HEK293 (cell line): ENCODE results near the gene CSF2RB.

ENCODE experiments used
- CTCF ChIA-PET: fragments of 350-600 bp; formaldehyde crosslinking; extraction: SDS; loops from one replicate; lab custom pipeline; 2021; ENCODE audit warnings: antibody characterized with exemption; lab: Yijun Ruan, JAX
- POLR2A ChIA-PET: fragments of 300-600 bp; formaldehyde crosslinking; extraction: SDS; loops from one replicate; lab custom pipeline; 2020; ENCODE audit warnings: antibody characterized with exemption, inconsistent platforms; lab: Yijun Ruan, JAX
- H3K27ac ChIP-seq: fragments of 200-500 bp; sonication (Bioruptor generic); 2 replicates; pipeline ENCODE4 v1.5.1; 2014; ENCODE audit warnings: low read depth, low read length, control low read depth, inconsistent platforms; ENCODE audit errors: extremely low read depth
- H3K36me3 ChIP-seq, 2 experiments: fragments of 200-500 bp in 1 of 2; sonication (Bioruptor generic) in 1 of 2; 1 replicate in 1 of 2; 2 replicates in 1 of 2; pipeline ENCODE4 v1.5.1; 2014 to 2017; ENCODE audit warnings: inconsistent platforms in 2 of 2, low read length in 2 of 2; ENCODE audit not compliant: control insufficient read depth in 2 of 2, insufficient read depth in 1 of 2
- H3K4me1 ChIP-seq: fragments of 200-500 bp; sonication (Bioruptor generic); 2 replicates; pipeline ENCODE4 v1.5.1; 2014; ENCODE audit warnings: mild to moderate bottlenecking, low read length, inconsistent platforms; ENCODE audit not compliant: control insufficient read depth, insufficient read depth
- H3K4me3 ChIP-seq: 2 replicates; pipeline ENCODE4 v1.5.1; 2011; ENCODE audit warnings: low read depth, mild to moderate bottlenecking, control low read depth, low read length, moderate library complexity
- H3K9me3 ChIP-seq: fragments of 200-500 bp; sonication (Bioruptor generic); 2 replicates; pipeline ENCODE4 v1.5.1; 2014; ENCODE audit warnings: low read depth, low read length, inconsistent platforms; ENCODE audit not compliant: control insufficient read depth, insufficient read depth
- IKZF3 ChIP-seq: fragments of 450-650 bp; IDR thresholded peaks from 2 replicates; pipeline ENCODE4 v1.5.0; 2018; ENCODE audit warnings: missing biosample characterization, mild to moderate bottlenecking, missing genetic modification characterization, moderate library complexity
- SCRT2 ChIP-seq: fragments of 450-650 bp; formaldehyde crosslinking; IDR thresholded peaks from 2 replicates; pipeline ENCODE4 v1.5.1; 2016; ENCODE audit warnings: missing biosample characterization, missing genetic modification characterization
- WT1 ChIP-seq: fragments of 450-650 bp; formaldehyde crosslinking; IDR thresholded peaks from 2 replicates; pipeline ENCODE4 v1.5.1; 2016; ENCODE audit warnings: missing biosample characterization, missing genetic modification characterization
- ZBTB11 ChIP-seq: fragments of 450-650 bp; formaldehyde crosslinking; conservative IDR thresholded peaks from 2 replicates; pipeline ENCODE4 v1.5.1; 2016; ENCODE audit warnings: low read depth, missing biosample characterization, missing genetic modification characterization
- ZBTB48 ChIP-seq: fragments of 450-650 bp; formaldehyde crosslinking; IDR thresholded peaks from 2 replicates; pipeline ENCODE4 v1.5.1; 2016; ENCODE audit warnings: missing biosample characterization, missing genetic modification characterization
- ZBTB7A ChIP-seq: fragments of 450-650 bp; formaldehyde crosslinking; IDR thresholded peaks from 2 replicates; pipeline ENCODE4 v1.5.1; 2016; ENCODE audit warnings: low read depth, missing biosample characterization, missing genetic modification characterization
- ZIC2 ChIP-seq: fragments of 450-650 bp; formaldehyde crosslinking; IDR thresholded peaks from 2 replicates; pipeline ENCODE4 v1.5.1; 2016; ENCODE audit warnings: missing biosample characterization, missing genetic modification characterization
- ZNF175 ChIP-seq: fragments of 450-650 bp; formaldehyde crosslinking; IDR thresholded peaks from 2 replicates; pipeline ENCODE4 v1.5.1; 2016; ENCODE audit warnings: missing biosample characterization, missing genetic modification characterization
- ZNF184 ChIP-seq: fragments of 450-650 bp; IDR thresholded peaks from 2 replicates; pipeline ENCODE4 v1.5.1; 2018; ENCODE audit warnings: missing biosample characterization, mild to moderate bottlenecking, missing genetic modification characterization
- ZNF366 ChIP-seq: fragments of 450-650 bp; formaldehyde crosslinking; conservative IDR thresholded peaks from 2 replicates; pipeline ENCODE4 v1.5.1; 2016; ENCODE audit warnings: missing biosample characterization, missing genetic modification characterization
- ZNF37A ChIP-seq: fragments of 450-650 bp; IDR thresholded peaks from 2 replicates; pipeline ENCODE4 v1.5.1; 2018; ENCODE audit warnings: missing biosample characterization, missing genetic modification characterization
- ZNF404 ChIP-seq: fragments of 450-650 bp; formaldehyde crosslinking; IDR thresholded peaks from 2 replicates; pipeline ENCODE4 v1.5.1; 2017; ENCODE audit warnings: missing biosample characterization, missing genetic modification characterization
- ZNF501 ChIP-seq: fragments of 450-650 bp; formaldehyde crosslinking; IDR thresholded peaks from 2 replicates; pipeline ENCODE4 v1.5.1; 2016; ENCODE audit warnings: missing biosample characterization, missing genetic modification characterization
- ZNF580 ChIP-seq: fragments of 450-650 bp; formaldehyde crosslinking; IDR thresholded peaks from 2 replicates; pipeline ENCODE4 v1.5.1; 2016; ENCODE audit warnings: missing biosample characterization, missing genetic modification characterization
- ZNF623 ChIP-seq: fragments of 450-650 bp; formaldehyde crosslinking; IDR thresholded peaks from 2 replicates; pipeline ENCODE4 v1.5.1; 2016; ENCODE audit warnings: missing biosample characterization, missing genetic modification characterization
- ZNF701 ChIP-seq: fragments of 450-650 bp; formaldehyde crosslinking; IDR thresholded peaks from 2 replicates; pipeline ENCODE4 v1.5.1; 2016; ENCODE audit warnings: missing biosample characterization, missing genetic modification characterization
- ZNF707 ChIP-seq: fragments of 450-650 bp; formaldehyde crosslinking; IDR thresholded peaks from 2 replicates; pipeline ENCODE4 v1.5.1; 2016; ENCODE audit warnings: missing biosample characterization, missing genetic modification characterization
- ZXDB ChIP-seq: fragments of 450-650 bp; formaldehyde crosslinking; IDR thresholded peaks from 2 replicates; pipeline ENCODE4 v1.5.1; 2016; ENCODE audit warnings: missing biosample characterization, missing genetic modification characterization
- TF ChIP-seq, protein P1 (sequence below): fragments of 450-650 bp; IDR thresholded peaks from 2 replicates; pipeline ENCODE4 v1.5.1; 2018; ENCODE audit warnings: missing biosample characterization, mild to moderate bottlenecking, missing genetic modification characterization
- TF ChIP-seq, protein P2 (sequence below): fragments of 450-650 bp; formaldehyde crosslinking; IDR thresholded peaks from 2 replicates; pipeline ENCODE4 v1.5.1; 2016; ENCODE audit warnings: missing biosample characterization, missing genetic modification characterization
- TF ChIP-seq, protein P3 (sequence below): fragments of 450-650 bp; formaldehyde crosslinking; IDR thresholded peaks from 2 replicates; pipeline ENCODE4 v1.5.1; 2016; ENCODE audit warnings: missing biosample characterization, missing genetic modification characterization
- TF ChIP-seq, protein P4 (sequence below): fragments of 450-650 bp; formaldehyde crosslinking; IDR thresholded peaks from 2 replicates; pipeline ENCODE4 v1.5.1; 2016; ENCODE audit warnings: missing biosample characterization, missing genetic modification characterization

The CSF2RB gene

DNA sequence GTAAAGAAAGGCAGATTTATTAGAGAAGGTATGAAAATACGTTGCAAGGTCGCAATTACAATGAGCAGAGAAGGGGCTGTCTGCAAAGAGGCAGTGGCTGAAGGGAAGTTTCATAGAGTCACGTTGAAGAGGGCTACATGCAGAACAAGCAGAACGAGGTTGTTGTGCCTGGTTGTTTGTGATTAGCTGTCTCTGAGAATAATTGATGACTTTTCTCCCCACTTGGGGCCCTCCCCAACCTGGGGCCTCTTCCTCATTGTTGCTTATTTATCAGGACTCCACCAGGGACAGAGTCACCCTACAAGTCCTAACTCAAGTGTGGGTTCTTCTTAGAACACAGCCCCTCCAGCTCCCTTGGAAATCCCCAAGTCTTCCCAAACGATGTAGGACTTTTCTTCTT lies 29.1 kb downstream of the CSF2RB start:
- TF ChIP-seq IKZF3 (no peak), ZNF701 (tag by site-specific recombination) (no peak), ZXDB (tag by site-specific recombination) (no peak), WT1 (tag by site-specific recombination) (no peak), ZBTB7A (tag by site-specific recombination) (no peak), ZNF366 (tag by site-specific recombination) (no peak), ZNF37A (tag by site-specific recombination) (no peak), ZBTB48 (no peak), ZNF707 (tag by site-specific recombination) (no peak), SCRT2 (tag by site-specific recombination) (no peak), ZNF623 (tag by site-specific recombination) (no peak), ZNF580 (no peak)
- TF ChIP-seq, protein P1, sequence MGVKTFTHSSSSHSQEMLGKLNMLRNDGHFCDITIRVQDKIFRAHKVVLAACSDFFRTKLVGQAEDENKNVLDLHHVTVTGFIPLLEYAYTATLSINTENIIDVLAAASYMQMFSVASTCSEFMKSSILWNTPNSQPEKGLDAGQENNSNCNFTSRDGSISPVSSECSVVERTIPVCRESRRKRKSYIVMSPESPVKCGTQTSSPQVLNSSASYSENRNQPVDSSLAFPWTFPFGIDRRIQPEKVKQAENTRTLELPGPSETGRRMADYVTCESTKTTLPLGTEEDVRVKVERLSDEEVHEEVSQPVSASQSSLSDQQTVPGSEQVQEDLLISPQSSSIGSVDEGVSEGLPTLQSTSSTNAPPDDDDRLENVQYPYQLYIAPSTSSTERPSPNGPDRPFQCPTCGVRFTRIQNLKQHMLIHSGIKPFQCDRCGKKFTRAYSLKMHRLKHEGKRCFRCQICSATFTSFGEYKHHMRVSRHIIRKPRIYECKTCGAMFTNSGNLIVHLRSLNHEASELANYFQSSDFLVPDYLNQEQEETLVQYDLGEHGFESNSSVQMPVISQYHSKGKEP (tag by site-specific recombination) = no peak
- POLR2A ChIA-PET = no interaction called here

GRCh38 chr22:36946421-36947158 lies 33.2 kb downstream of the CSF2RB start:
- Histone ChIP-seq H3K36me3 (no peaks in the 10 kb centered on the region), H3K4me1 (no peaks in the 10 kb centered on the region), H3K9me3 (no peaks in the 10 kb centered on the region), H3K4me3 (no peak overlapping the region)
- POLR2A ChIA-PET = no interaction called here
- TF ChIP-seq, protein P2, sequence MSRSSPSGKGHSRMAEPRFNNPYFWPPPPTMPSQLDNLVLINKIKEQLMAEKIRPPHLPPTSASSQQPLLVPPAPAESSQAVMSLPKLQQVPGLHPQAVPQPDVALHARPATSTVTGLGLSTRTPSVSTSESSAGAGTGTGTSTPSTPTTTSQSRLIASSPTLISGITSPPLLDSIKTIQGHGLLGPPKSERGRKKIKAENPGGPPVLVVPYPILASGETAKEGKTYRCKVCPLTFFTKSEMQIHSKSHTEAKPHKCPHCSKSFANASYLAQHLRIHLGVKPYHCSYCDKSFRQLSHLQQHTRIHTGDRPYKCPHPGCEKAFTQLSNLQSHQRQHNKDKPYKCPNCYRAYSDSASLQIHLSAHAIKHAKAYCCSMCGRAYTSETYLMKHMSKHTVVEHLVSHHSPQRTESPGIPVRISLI (tag by site-specific recombination) = no peak
- TF ChIP-seq ZIC2 (tag by site-specific recombination) = no peak
- TF ChIP-seq, protein P3, sequence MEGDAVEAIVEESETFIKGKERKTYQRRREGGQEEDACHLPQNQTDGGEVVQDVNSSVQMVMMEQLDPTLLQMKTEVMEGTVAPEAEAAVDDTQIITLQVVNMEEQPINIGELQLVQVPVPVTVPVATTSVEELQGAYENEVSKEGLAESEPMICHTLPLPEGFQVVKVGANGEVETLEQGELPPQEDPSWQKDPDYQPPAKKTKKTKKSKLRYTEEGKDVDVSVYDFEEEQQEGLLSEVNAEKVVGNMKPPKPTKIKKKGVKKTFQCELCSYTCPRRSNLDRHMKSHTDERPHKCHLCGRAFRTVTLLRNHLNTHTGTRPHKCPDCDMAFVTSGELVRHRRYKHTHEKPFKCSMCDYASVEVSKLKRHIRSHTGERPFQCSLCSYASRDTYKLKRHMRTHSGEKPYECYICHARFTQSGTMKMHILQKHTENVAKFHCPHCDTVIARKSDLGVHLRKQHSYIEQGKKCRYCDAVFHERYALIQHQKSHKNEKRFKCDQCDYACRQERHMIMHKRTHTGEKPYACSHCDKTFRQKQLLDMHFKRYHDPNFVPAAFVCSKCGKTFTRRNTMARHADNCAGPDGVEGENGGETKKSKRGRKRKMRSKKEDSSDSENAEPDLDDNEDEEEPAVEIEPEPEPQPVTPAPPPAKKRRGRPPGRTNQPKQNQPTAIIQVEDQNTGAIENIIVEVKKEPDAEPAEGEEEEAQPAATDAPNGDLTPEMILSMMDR (tag by site-specific recombination) = no peak
- TF ChIP-seq, protein P4, sequence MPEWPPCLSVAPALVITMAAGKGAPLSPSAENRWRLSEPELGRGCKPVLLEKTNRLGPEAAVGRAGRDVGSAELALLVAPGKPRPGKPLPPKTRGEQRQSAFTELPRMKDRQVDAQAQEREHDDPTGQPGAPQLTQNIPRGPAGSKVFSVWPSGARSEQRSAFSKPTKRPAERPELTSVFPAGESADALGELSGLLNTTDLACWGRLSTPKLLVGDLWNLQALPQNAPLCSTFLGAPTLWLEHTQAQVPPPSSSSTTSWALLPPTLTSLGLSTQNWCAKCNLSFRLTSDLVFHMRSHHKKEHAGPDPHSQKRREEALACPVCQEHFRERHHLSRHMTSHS (tag by site-specific recombination) = no peak
- TF ChIP-seq ZNF501 (tag by site-specific recombination) = no peak
- no peak for TF ChIP-seq ZBTB11
- TF ChIP-seq ZNF404 (tag by site-specific recombination) = no peak
- no peak for TF ChIP-seq ZNF184 (tag by site-specific recombination)
- no peak for TF ChIP-seq ZNF175
- TF ChIP-seq, all 188 proteins: peak for 0
- no peak overlapping the region for H3K27ac ChIP-seq
- CTCF ChIA-PET = interaction anchor here (1.2 kb wide), 1 partner anchor 247 kb away, joined by 4 read pairs; no protein-coding TSS in a partner anchor

More for the DNA sequence above, 29.1 kb downstream of the CSF2RB start:
- Histone ChIP-seq H3K9me3 (no peaks in the 10 kb centered on the region), H3K36me3 (no peaks in the 10 kb centered on the region), H3K4me1 (no peaks in the 10 kb centered on the region), H3K4me3 (no peak overlapping the region), H3K27ac (no peak overlapping the region)
- CTCF ChIA-PET = no interaction called here
